ENCODE results near the gene CLCN4.

The CLCN4 gene

GRCh38 chrX:10213716-10214115 lies 56.9 kb downstream of the CLCN4 start:
- CTCF ChIA-PET: no interaction called here
- Histone ChIP-seq H3K27ac (ENCODE audit: extremely low read depth, low read depth, low read length) (no peak overlapping the region), H3K4me3 (ENCODE audit: low read depth, low read length) (no peak overlapping the region), H3K4me1 (ENCODE audit: control insufficient read depth, insufficient read depth, low read length) (no peaks in the 10 kb centered on the region), H3K9me3 (ENCODE audit: control insufficient read depth, insufficient read depth, low read depth, low read length) (no peaks in the 10 kb centered on the region), H3K36me3 (ENCODE audit: control insufficient read depth in 2 of 2, insufficient read depth in 1 of 2, low read length in 2 of 2) (peaks cover 0 to 39% of the 10 kb centered on the region in 2 experiments; a peak in 1 of 3 replicates)
- POLR2A ChIA-PET: no interaction called here
- no peak for TF ChIP-seq TCF7L2 (IDR thresholded peaks at IDR 0.05; ENCODE audit: borderline replicate concordance, low read depth, low read length)
- TF ChIP-seq ZNF561 (tag by site-specific recombination; IDR thresholded peaks at IDR 0.05; ENCODE audit: borderline replicate concordance): no peak
- TF ChIP-seq ZSCAN5A (tag by site-specific recombination; IDR thresholded peaks at IDR 0.05): no peak
- no peak for TF ChIP-seq PRDM4 (tag by site-specific recombination; IDR thresholded peaks at IDR 0.05)
- TF ChIP-seq ZBTB8A (tag by site-specific recombination; IDR thresholded peaks at IDR 0.05): no peak

GRCh38 chrX:10216208-10216607 lies 59.4 kb downstream of the CLCN4 start:
- CTCF ChIA-PET: no interaction called here
- TF ChIP-seq KLF16 (tag by site-specific recombination; IDR thresholded peaks at IDR 0.05): no peak
- no peak for TF ChIP-seq ZFP3 (tag by site-specific recombination; IDR thresholded peaks at IDR 0.05; ENCODE audit: low read depth)
- TF ChIP-seq ZNF449 (tag by site-specific recombination; IDR thresholded peaks at IDR 0.05): no peak
- TF ChIP-seq PBX3 (CRISPR knock-in tag; IDR thresholded peaks at IDR 0.05): no peak
- TF ChIP-seq ZBTB11 (tag by site-specific recombination; conservative IDR thresholded peaks at IDR 0.05; ENCODE audit: low read depth): no peak
- TF ChIP-seq ZNF132 (tag by site-specific recombination; IDR thresholded peaks at IDR 0.05; ENCODE audit: borderline replicate concordance): no peak
- no peak for TF ChIP-seq CTCF (tag by site-specific recombination; IDR thresholded peaks at IDR 0.05)
- no peak for TF ChIP-seq REST (tag by site-specific recombination; IDR thresholded peaks at IDR 0.05)
- TF ChIP-seq ZBTB21 (tag by site-specific recombination; IDR thresholded peaks at IDR 0.05): no peak
- TF ChIP-seq ZNF426 (tag by site-specific recombination; IDR thresholded peaks at IDR 0.05): no peak
- no peak for TF ChIP-seq AEBP2 (tag by site-specific recombination; IDR thresholded peaks at IDR 0.05; ENCODE audit: borderline replicate concordance)

More at GRCh38 chrX:10216208-10216607, 59.4 kb downstream of the CLCN4 start:
- Histone ChIP-seq H3K4me1 (ENCODE audit: control insufficient read depth, insufficient read depth, low read length) (no peaks in the 10 kb centered on the region), H3K27ac (ENCODE audit: extremely low read depth, low read depth, low read length) (no peak overlapping the region), H3K36me3 (ENCODE audit: control insufficient read depth in 2 of 2, insufficient read depth in 1 of 2, low read length in 2 of 2) (peaks cover 0 to 47% of the 10 kb centered on the region in 2 experiments; a peak in 1 of 3 replicates), H3K9me3 (ENCODE audit: control insufficient read depth, insufficient read depth, low read depth, low read length) (no peaks in the 10 kb centered on the region), H3K4me3 (ENCODE audit: low read depth, low read length) (no peak overlapping the region)
- POLR2A ChIA-PET: no interaction called here

All from HEK293 (cell line).